Type B pancreatic cell (in vitro differentiated cells): ENCODE measurements around the gene PPIL1. TPM values are rescaled to one million over a fixed set of nuclear protein-coding genes. Genes with fewer than 3 reads are reported as not detected.

Source experiments
- DNase-seq: peaks from one replicate; pipeline ENCODE4 v3.0.0; 2021; ENCODE audit warnings: mixed read lengths; ENCODE audit not compliant: unreplicated experiment; ENCODE audit errors: extremely low spot score
- H3K27ac Mint-ChIP-seq: 2 replicates; pipeline ENCODE4 v1.8.0; 2021; ENCODE audit warnings: mild to moderate bottlenecking, mixed read lengths
- H3K27me3 Mint-ChIP-seq: 2 replicates; pipeline ENCODE4 v1.8.0; 2021; ENCODE audit warnings: mixed read lengths
- H3K36me3 Mint-ChIP-seq: 2 replicates; pipeline ENCODE4 v1.8.0; 2021; ENCODE audit warnings: mixed read lengths
- H3K4me1 Mint-ChIP-seq: one replicate; pipeline ENCODE4 v1.8.0; 2021; ENCODE audit warnings: mixed read lengths; ENCODE audit not compliant: unreplicated experiment
- H3K4me3 Mint-ChIP-seq: 2 replicates; pipeline ENCODE4 v1.8.0; 2021; ENCODE audit warnings: mild to moderate bottlenecking, mixed read lengths
- H3K9me3 Mint-ChIP-seq: 2 replicates; pipeline ENCODE4 v1.8.0; 2021; ENCODE audit warnings: mixed read lengths
- total RNA-seq: library from RNA; stranded (reverse); gene quantifications from 2 replicates; pipeline ENCODE4 v1.2.1, GENCODE V29; 2021; ENCODE audit warnings: low replicate concordance
- TF ChIP-seq, protein P1 (sequence below): fragments of 200-600 bp; sonication (generic); conservative IDR thresholded peaks from 2 replicates; pipeline ENCODE4 v1.5.0; 2021; ENCODE audit warnings: antibody characterized with exemption, mild to moderate bottlenecking

The PPIL1 gene
- total RNA-seq, 1 donor from 2014 or later = 50.4 TPM

DNA sequence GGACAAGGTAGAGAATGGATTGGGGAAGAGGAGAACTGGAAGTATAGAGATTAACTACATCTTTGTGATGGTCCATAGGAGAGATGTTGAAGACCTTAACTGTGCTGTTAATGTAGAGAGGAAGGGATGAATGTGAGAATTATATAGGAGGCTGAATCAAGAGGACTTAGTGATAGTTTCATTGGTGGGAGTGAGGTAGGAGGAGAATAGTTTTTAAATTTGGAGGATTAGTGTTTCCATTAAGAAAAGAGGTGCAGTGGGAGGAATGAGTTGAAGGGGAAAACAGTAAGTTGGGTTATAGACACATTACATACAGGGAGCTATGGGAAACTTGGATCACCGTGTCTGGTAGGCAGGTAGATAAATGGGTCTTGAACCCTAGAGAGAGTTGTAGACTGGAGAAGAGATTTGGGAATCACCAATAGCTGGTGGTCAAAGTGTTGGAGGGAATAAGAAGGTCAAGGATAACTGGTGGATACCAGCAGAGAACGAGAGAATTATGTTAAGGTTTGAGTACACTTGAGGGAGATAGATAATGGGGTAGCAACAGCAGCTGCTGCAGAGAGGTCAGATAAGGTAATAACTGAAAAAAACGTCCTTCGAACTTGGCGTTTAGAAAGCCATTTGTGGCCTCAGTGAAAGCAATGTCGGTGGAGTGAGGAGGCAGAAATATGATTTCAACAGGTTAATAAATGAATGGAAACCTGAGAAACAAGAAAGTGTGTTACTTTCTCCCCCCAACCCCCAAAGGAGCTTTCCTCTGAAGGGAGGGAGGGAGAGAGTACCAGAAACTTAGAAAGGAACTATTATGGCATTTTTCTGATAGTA, 14.3 kb upstream of the PPIL1 start:
- peak overlapping the region; percentile 25 for H3K4me3 Mint-ChIP-seq
- TF ChIP-seq, protein P1, sequence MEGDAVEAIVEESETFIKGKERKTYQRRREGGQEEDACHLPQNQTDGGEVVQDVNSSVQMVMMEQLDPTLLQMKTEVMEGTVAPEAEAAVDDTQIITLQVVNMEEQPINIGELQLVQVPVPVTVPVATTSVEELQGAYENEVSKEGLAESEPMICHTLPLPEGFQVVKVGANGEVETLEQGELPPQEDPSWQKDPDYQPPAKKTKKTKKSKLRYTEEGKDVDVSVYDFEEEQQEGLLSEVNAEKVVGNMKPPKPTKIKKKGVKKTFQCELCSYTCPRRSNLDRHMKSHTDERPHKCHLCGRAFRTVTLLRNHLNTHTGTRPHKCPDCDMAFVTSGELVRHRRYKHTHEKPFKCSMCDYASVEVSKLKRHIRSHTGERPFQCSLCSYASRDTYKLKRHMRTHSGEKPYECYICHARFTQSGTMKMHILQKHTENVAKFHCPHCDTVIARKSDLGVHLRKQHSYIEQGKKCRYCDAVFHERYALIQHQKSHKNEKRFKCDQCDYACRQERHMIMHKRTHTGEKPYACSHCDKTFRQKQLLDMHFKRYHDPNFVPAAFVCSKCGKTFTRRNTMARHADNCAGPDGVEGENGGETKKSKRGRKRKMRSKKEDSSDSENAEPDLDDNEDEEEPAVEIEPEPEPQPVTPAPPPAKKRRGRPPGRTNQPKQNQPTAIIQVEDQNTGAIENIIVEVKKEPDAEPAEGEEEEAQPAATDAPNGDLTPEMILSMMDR = no peak
- peaks cover 4% of the 10 kb centered on the region for H3K36me3 Mint-ChIP-seq
- no peak for DNase-seq
- no peaks in the 10 kb centered on the region for H3K9me3 Mint-ChIP-seq
- no peaks in the 10 kb centered on the region for H3K27me3 Mint-ChIP-seq
- peak overlapping the region; percentile 4 for H3K27ac Mint-ChIP-seq
- H3K4me1 Mint-ChIP-seq = peaks cover 26% of the 10 kb centered on the region

DNA sequence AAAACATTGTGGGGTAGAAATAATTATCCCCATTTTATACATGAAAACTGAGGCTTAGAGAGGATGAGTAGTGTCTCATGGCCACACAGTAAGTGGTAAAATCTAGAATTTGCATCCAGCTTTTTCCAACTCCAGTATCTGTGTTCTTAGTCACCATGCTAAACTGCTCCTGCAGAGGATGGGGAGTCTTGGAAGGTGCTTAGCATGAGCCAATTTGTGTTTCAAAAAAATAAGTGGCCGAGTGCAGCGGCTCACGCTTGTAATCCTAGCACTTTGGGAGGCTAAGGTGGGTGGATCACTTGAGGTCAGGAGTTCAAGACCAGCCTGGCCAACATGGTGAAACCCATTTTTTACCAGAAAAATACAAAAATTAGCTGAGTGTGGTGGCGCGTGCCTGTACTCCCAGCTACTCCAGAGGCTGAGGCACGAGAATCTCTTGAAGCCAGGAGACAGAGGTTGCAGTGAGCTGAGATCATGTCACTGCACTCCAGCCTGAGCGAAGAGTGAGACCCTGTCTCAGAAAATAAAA, 13.6 kb upstream of the PPIL1 start:
- no peak for DNase-seq
- no peak overlapping the region for H3K4me3 Mint-ChIP-seq
- no peaks in the 10 kb centered on the region for H3K27me3 Mint-ChIP-seq
- peaks cover 4% of the 10 kb centered on the region for H3K36me3 Mint-ChIP-seq
- H3K27ac Mint-ChIP-seq = no peak overlapping the region
- peaks cover 26% of the 10 kb centered on the region for H3K4me1 Mint-ChIP-seq
- H3K9me3 Mint-ChIP-seq = no peaks in the 10 kb centered on the region
- TF ChIP-seq, protein P1 = no peak

DNA sequence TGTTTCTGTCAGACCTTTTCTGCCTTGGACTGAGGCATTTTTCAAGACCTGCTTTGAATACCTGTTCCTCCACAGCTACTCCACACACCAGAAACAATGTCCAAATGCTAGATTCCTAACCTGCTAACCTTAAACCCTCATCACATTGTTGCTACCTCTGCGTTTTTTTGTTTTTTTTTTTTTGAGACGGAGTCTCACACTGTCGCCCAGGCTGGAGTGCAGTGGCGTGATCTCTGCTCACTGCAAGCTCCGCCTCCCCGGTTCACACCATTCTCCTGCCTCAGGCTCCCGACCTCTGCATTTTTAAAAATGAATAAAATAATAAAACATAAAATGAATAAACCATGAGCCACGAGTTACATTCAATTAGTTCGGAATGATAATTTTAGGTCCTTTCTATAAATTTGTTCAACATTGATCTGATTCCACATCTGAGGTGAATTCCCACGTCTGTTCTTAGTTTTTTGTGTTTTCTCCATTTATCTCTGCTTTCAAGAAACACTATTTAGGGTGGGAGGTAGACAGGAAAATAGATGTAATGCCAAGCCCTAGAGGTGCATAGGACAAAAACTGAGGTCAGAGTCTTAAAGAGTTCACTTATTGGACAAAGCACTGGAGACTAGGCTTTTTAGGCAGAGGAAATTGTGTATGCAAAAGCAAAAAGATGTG, 12.5 kb upstream of the PPIL1 start:
- peaks cover 26% of the 10 kb centered on the region for H3K4me1 Mint-ChIP-seq
- H3K27me3 Mint-ChIP-seq = no peaks in the 10 kb centered on the region
- H3K27ac Mint-ChIP-seq = peak overlapping the region; percentile 90
- peaks cover 4% of the 10 kb centered on the region for H3K36me3 Mint-ChIP-seq
- H3K9me3 Mint-ChIP-seq = no peaks in the 10 kb centered on the region
- H3K4me3 Mint-ChIP-seq = peak overlapping the region; percentile 94
- DNase-seq = no peak
- TF ChIP-seq, protein P1 = no peak

DNA sequence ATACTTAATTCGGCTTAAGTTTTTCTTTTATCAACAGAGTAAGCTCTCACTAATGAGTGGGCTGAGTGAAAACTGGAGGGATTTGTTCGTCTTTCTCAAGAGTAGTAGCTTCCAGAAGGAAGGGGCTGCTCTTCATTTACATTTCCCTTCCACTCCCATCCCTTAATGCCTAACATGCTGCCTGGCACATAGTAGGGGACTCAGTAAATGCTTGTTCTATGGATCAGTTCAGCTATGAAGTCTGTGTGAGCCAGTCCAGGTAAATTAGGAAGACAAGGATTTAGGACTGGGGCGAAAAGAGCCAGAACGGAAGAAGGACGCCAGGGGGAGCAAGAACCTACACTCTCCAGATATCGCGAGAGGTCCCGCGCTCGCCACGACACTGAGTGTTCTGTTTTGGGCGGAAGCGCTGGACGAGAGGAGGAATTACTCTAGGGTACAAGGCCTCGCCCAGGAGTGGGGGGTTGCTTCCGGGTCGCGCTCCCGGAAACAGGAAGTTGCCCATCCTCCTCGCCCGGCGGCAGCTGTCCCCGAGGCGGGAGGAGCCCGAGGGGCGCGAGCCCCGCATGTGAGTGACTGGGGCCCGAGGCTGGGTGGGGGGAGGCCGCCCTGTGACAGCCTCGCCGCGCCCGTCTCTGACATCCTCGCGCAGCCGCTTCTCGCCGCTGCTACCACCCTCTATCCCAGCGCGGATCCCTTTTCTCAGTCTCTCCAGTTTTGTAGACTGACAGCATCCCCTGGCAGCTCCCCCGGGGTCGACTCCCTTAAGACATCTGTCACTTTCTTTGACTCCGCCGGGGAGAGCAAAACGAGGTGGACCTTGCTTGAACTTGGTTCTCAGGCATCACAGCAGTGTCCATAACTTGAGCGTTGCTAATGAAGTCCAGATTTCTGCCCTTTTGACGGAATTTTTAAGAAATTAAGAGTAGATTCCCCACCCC, 11.1 kb upstream of the PPIL1 start, which contains the start of gene C6orf89:
TSS of gene C6orf89 (plus strand) at position 492 of the 941 bp plus-strand sequence. CDS start 13,493 bp downstream, outside the sequence.
- H3K36me3 Mint-ChIP-seq = peaks cover 4% of the 10 kb centered on the region
- peak within 1 kb of the TSS; percentile 94 for H3K4me3 Mint-ChIP-seq
- H3K27me3 Mint-ChIP-seq = no peaks in the 10 kb centered on the region
- peak; percentile 97 for DNase-seq
- H3K4me1 Mint-ChIP-seq = peaks cover 26% of the 10 kb centered on the region
- TF ChIP-seq, protein P1 = peak; percentile 91
- peak within 1 kb of the TSS; percentile 90 for H3K27ac Mint-ChIP-seq
- H3K9me3 Mint-ChIP-seq = no peaks in the 10 kb centered on the region

DNA sequence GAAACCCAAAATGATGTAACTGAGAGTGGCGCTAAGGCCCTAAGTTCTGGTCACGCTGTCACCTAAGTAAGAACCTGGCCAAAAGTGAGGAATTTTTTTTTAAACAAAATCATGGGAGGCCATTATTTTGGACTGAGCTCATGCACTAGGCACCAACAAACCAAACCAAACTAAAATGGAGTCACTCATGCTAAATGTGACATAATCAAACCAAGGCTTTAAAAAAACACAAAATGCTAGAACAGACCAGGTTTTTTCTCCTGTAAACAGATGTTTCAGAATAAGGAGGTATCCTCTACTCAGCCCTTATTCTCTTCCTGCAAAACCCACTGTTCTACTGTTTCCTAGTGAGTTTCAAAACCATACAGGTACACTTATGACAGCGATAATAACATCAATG, 10.0 kb upstream of the PPIL1 start:
- DNase-seq = no peak
- TF ChIP-seq, protein P1 = no peak
- Mint-ChIP-seq H3K27ac (no peak overlapping the region), H3K27me3 (no peaks in the 10 kb centered on the region), H3K36me3 (no peaks in the 10 kb centered on the region), H3K9me3 (no peaks in the 10 kb centered on the region), H3K4me3 (no peak overlapping the region), H3K4me1 (peaks cover 26% of the 10 kb centered on the region)
